ENCODE data around the gene TRAM1L1.

Gene TRAM1L1

GRCh38 chr4:117084866-117085701, at the start of gene TRAM1L1:
TRAM1L1 (minus strand) TSS chr4:117085576; CDS start chr4:117085393, 183 bp downstream.
- peak; percentile 34 for DNase-seq

DNA sequence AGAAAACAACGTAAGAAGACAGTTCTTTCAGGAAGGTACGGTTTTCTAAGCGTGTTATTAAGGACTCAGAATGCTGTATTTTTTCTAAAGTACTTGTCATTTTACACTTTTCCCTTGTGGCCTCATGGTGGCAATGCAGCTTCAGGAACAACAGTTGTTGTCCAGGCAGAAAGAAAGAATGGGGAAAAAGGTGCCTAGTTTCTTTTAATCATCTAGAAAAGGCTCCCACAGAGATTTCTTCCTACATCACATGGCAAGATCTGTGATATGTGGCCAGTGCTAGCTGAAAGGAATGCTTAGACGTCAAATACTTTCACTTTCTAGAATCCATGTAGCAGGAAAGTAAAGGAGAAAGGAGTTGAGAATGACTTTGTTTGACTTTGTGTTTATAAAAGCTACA, 49.0 kb upstream of the TRAM1L1 start:
- no peak for DNase-seq

DNA sequence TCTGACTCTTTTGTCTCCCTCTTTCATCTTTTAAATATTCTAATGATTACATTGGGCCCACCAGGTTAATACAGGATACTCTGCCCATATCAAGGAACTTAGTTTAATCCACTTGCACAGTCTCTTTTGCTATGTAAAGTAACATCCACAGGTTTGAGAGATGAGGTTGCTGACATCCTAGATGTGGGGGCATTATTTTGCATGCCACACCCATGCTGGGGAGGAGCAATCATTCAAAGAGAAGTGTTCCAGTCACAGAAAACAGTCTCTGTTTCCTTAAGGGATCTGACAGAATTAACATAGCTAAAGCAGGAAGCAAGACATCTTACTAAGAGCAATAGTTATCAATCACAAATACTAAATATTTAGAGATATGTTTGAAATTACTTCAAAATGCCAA, 11.5 kb upstream of the TRAM1L1 start:
- DNase-seq, result no peak

DNA sequence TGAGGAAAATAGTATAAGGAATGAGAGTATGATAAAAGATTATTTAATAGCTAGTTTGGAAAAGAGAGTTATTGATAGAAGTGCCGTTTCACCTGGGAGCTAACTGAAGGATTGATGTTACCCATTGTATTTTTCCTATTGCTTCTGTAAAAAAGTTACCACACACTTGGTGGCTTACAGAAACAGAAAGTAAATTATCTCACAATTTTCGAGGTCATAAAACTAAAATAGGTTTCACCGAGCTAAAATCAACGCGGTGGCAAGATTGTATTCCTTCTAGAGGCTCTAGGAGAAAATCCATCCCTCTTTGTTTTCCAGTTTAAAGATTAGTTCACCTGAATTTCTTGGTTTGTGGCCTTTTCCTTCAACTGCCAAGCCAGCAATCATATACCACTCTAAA, 11.1 kb upstream of the TRAM1L1 start:
- DNase-seq, result no peak

- no peak for DNase-seq
Observed at GRCh38 chr4:117093571-117093970, 8.2 kb upstream of the TRAM1L1 start.

DNA sequence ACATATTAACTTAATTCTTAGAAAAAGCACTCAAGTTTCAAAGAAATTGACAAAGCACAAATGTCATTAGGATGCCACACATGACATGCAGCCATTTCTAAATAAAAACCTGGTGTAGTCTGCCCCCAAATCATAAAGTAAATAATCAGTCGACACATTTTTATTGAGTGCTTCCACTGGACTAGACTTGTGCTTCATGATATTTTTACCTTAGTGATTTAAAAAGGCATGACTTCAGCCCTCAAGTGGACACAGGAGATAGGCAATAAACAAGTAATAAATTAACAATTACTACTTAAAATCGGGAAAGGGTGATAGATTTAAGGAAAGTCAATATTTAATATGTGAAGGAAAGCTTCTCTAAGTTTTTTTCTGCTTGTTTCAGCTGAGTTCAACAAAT, 7.6 kb downstream of the TRAM1L1 start:
- DNase-seq, result no peak

GRCh38 chr4:117068120-117068519, 17.3 kb downstream of the TRAM1L1 start:
- no peak for DNase-seq

DNA sequence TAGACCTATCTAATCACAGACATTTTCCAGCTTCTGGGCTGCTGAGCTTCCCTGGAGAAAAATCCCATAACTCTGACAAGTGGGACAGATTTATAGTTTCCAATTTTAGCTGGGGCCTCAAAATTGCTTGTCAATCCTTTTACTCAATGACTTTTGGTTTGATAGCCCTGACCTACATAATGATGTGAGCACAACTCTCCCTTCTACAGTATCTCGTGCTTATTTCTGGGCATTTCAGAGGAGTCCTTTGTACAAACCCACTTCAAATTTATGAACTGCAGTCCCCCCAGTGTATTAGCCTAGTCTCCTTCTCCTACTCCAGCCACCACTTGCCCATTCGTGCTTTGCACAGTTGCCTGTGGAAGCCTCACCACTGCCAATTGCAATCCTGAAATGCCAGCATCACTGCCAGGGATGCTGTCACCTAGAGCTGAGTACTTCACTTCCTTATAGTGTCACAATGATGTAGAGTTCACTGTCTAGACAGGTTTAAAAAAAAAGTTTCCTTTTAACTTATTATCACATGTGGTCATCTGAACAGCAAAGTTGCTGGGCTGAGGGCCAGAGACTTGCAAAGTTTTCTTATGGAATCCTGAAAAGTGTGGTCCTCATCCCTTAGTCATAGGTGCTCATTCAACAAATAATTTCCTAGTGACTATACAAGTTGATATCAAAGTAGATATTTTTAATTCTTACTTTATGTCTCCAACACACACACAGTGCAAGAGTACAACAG, 21.2 kb downstream of the TRAM1L1 start:
- DNase-seq, result no peak

DNA sequence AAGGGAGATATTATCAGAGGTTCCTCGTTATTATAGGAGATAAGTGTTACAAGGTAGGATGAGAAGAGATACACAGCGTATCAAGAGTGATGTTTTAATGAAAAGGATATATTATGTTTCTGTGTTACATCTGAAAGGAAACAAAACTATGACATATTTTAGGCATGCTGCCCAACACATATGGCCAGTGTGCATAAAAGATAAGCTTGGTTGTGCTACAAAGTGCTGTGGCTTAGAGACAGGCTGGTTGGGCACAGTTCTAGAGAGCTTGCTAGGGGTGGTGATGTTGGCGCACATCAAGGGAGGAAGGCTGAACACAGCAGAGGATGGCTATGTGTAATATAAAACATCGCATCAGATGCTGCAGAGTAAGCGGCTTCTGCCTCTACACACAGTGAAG, 42.4 kb downstream of the TRAM1L1 start:
- no peak for DNase-seq
